MM.1S (cell line): ENCODE results near the gene SNRPB2.

Experiments used
- DNase-seq: peaks from one replicate; pipeline ENCODE4 v3.0.0-alpha.2; 2015
- H2AFZ ChIP-seq: fragments of 300-600 bp; sonication (generic); 2 replicates; pipeline ENCODE4 v1.6.0; 2016; ENCODE audit warnings: antibody characterized with exemption, low read length
- H3F3A ChIP-seq: fragments of 300-600 bp; sonication (generic); 2 replicates; pipeline ENCODE4 v1.6.1; 2016; ENCODE audit warnings: mild to moderate bottlenecking, antibody characterized with exemption, low read length, moderate library complexity, mixed read lengths; ENCODE audit not compliant: insufficient read depth
- H3K27ac ChIP-seq: fragments of 300-600 bp; sonication (generic); 2 replicates; pipeline ENCODE4 v1.5.1; 2016; ENCODE audit warnings: mild to moderate bottlenecking, low read length
- H3K27me3 ChIP-seq: fragments of 300-600 bp; sonication (generic); replicated peaks from 2 replicates; pipeline ENCODE4 v1.6.0; 2016; ENCODE audit warnings: low read length; ENCODE audit not compliant: insufficient read depth
- H3K36me3 ChIP-seq: fragments of 300-600 bp; sonication (generic); replicated peaks from 2 replicates; pipeline ENCODE4 v1.6.1; 2016; ENCODE audit warnings: mild to moderate bottlenecking, low read length, mixed read lengths; ENCODE audit not compliant: insufficient read depth
- H3K4me1 ChIP-seq: fragments of 300-600 bp; sonication (generic); 2 replicates; pipeline ENCODE4 v1.6.1; 2016; ENCODE audit warnings: low read length, mixed read lengths
- H3K4me2 ChIP-seq: fragments of 300-600 bp; sonication (generic); 2 replicates; pipeline ENCODE4 v1.6.0; 2016; ENCODE audit warnings: low read depth, low read length
- H3K4me3 ChIP-seq: fragments of 300-600 bp; sonication (generic); 2 replicates; pipeline ENCODE4 v1.5.1; 2016; ENCODE audit warnings: low read length, mixed read lengths
- H3K79me2 ChIP-seq: fragments of 300-600 bp; sonication (generic); 2 replicates; pipeline ENCODE4 v1.6.1; 2016; ENCODE audit warnings: mixed run types, low read length, mixed read lengths
- H3K9ac ChIP-seq: fragments of 300-600 bp; sonication (generic); 2 replicates; pipeline ENCODE4 v1.6.1; 2016; ENCODE audit warnings: low read length, mixed read lengths
- H3K9me2 ChIP-seq: fragments of 300-600 bp; sonication (generic); replicated peaks from 2 replicates; pipeline ENCODE4 v1.6.1; 2016; ENCODE audit warnings: mild to moderate bottlenecking, low read length, mixed read lengths; ENCODE audit not compliant: insufficient read depth
- H3K9me3 ChIP-seq: fragments of 300-600 bp; sonication (generic); replicated peaks from 2 replicates; pipeline ENCODE4 v1.6.1; 2016; ENCODE audit warnings: mild to moderate bottlenecking, low read length, mixed read lengths; ENCODE audit not compliant: insufficient read depth
- H4K20me1 ChIP-seq: fragments of 300-600 bp; sonication (generic); 2 replicates; pipeline ENCODE4 v1.6.1; 2016; ENCODE audit warnings: mild to moderate bottlenecking, low read length, moderate library complexity, mixed read lengths; ENCODE audit not compliant: insufficient read depth
- EZH2 ChIP-seq: fragments of 300-600 bp; sonication (generic); optimal IDR thresholded peaks from 2 replicates; pipeline ENCODE3; 2017; ENCODE audit warnings: low read depth, mild to moderate bottlenecking, antibody characterized with exemption, low read length, mixed read lengths
- EZH2phosphoT487 ChIP-seq: fragments of 300-600 bp; sonication (generic); IDR thresholded peaks from 2 replicates; pipeline ENCODE4 v1.6.1; 2018; ENCODE audit warnings: antibody characterized with exemption, low read length
- TF ChIP-seq, protein P1 (sequence below): fragments of 300-600 bp; sonication (generic); IDR thresholded peaks from 2 replicates; pipeline ENCODE4 v1.5.1; 2016; ENCODE audit warnings: antibody characterized with exemption, low read length, mixed read lengths

Gene SNRPB2

DNA sequence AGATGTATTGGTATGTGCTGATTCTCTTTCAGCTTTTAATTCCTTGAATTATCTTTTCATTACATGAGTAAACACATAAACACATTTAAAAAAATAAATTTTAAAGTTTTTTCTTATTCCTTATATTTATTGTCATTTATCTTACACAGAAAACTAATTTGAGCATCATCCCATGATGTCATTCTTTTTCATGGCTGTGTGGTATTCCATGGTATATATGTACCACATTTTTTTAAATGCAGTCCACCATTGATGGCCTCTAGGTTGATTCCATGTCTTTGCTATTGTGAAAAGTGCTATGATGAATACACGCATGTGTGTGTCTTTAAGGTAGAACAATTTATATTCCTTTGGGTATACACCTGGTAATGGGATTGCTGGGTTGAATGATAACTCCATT, 51.7 kb downstream of the SNRPB2 start:
- no peaks in the 10 kb centered on the region for H3K9me2 ChIP-seq
- H3K79me2 ChIP-seq, result no peaks in the 10 kb centered on the region
- TF ChIP-seq, protein P1, sequence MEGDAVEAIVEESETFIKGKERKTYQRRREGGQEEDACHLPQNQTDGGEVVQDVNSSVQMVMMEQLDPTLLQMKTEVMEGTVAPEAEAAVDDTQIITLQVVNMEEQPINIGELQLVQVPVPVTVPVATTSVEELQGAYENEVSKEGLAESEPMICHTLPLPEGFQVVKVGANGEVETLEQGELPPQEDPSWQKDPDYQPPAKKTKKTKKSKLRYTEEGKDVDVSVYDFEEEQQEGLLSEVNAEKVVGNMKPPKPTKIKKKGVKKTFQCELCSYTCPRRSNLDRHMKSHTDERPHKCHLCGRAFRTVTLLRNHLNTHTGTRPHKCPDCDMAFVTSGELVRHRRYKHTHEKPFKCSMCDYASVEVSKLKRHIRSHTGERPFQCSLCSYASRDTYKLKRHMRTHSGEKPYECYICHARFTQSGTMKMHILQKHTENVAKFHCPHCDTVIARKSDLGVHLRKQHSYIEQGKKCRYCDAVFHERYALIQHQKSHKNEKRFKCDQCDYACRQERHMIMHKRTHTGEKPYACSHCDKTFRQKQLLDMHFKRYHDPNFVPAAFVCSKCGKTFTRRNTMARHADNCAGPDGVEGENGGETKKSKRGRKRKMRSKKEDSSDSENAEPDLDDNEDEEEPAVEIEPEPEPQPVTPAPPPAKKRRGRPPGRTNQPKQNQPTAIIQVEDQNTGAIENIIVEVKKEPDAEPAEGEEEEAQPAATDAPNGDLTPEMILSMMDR, result no peak
- TF ChIP-seq EZH2 (no peak), EZH2phosphoT487 (no peak)
- DNase-seq, result no peak
- H3K36me3 ChIP-seq, result no peaks in the 10 kb centered on the region
- no peak overlapping the region for H3K4me3 ChIP-seq
- H3K27ac ChIP-seq, result no peak overlapping the region
- H3K9me3 ChIP-seq, result no peaks in the 10 kb centered on the region
- H4K20me1 ChIP-seq, result no peaks in the 10 kb centered on the region
- no peaks in the 10 kb centered on the region for H3F3A ChIP-seq
- H3K9ac ChIP-seq, result no peak overlapping the region
- H3K27me3 ChIP-seq, result no peaks in the 10 kb centered on the region
- H3K4me1 ChIP-seq, result no peaks in the 10 kb centered on the region
- H3K4me2 ChIP-seq, result no peak overlapping the region
- H2AFZ ChIP-seq, result no peak overlapping the region

DNA sequence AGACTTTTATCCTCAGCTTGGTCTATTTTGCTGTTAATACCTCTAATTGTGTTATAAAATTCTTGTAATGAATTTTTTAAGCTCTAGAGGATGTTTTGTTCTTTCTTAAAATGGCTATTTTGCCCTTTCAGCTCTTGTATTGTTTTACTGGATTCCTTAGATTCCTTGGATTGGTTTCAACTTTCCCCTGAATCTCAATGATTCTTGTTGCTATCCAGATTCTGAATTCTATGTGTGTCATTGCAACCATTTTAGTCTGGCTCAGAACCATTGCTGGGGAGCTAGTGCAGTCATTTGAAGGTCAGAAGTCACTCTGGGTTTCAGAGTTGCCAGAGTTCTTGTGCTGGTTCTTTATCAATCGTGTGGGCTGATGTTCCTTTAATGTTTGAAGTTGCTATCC, 55.4 kb downstream of the SNRPB2 start:
- H3K4me2 ChIP-seq, result no peak overlapping the region
- no peaks in the 10 kb centered on the region for H3K36me3 ChIP-seq
- H3K4me3 ChIP-seq, result no peak overlapping the region
- H2AFZ ChIP-seq, result no peak overlapping the region
- H4K20me1 ChIP-seq, result no peaks in the 10 kb centered on the region
- H3K9ac ChIP-seq, result no peak overlapping the region
- TF ChIP-seq EZH2 (no peak), EZH2phosphoT487 (no peak)
- TF ChIP-seq, protein P1, result no peak
- H3K9me2 ChIP-seq, result no peaks in the 10 kb centered on the region
- H3K27me3 ChIP-seq, result no peaks in the 10 kb centered on the region
- no peaks in the 10 kb centered on the region for H3K9me3 ChIP-seq
- no peaks in the 10 kb centered on the region for H3K4me1 ChIP-seq
- no peak overlapping the region for H3K27ac ChIP-seq
- DNase-seq, result no peak
- H3K79me2 ChIP-seq, result no peaks in the 10 kb centered on the region
- H3F3A ChIP-seq, result no peaks in the 10 kb centered on the region
